T-helper 9 cell (primary cell): Measurements from ENCODE around the gene TERT.
"Not testable (repeated sequence)": the region's sequence is repeated elsewhere in the genome, so short reads cannot be mapped to it uniquely, and the experiment has no call there.

Source experiments
- DNase-seq: peaks from one replicate; pipeline ENCODE4 v3.0.0-alpha.2; 2020

The TERT gene

DNA sequence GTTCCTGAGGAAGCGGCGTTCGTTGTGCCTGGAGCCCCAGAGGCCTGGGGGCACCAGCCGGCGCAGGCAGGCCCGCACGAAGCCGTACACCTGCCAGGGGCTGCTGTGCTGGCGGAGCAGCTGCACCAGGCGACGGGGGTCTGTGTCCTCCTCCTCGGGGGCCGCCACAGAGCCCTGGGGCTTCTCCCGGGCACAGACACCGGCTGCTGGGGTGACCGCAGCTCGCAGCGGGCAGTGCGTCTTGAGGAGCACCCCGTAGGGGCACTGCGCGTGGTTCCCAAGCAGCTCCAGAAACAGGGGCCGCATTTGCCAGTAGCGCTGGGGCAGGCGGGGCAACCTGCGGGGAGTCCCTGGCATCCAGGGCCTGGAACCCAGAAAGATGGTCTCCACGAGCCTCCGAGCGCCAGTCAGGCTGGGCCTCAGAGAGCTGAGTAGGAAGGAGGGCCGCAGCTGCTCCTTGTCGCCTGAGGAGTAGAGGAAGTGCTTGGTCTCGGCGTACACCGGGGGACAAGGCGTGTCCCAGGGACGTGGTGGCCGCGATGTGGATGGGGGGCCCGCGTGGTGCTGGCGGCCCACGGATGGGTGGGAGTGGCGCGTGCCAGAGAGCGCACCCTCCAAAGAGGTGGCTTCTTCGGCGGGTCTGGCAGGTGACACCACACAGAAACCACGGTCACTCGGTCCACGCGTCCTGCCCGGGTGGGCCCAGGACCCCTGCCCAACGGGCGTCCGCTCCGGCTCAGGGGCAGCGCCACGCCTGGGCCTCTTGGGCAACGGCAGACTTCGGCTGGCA lies 1.3 kb downstream of the TERT start:
- DNase-seq, result no peak

DNA sequence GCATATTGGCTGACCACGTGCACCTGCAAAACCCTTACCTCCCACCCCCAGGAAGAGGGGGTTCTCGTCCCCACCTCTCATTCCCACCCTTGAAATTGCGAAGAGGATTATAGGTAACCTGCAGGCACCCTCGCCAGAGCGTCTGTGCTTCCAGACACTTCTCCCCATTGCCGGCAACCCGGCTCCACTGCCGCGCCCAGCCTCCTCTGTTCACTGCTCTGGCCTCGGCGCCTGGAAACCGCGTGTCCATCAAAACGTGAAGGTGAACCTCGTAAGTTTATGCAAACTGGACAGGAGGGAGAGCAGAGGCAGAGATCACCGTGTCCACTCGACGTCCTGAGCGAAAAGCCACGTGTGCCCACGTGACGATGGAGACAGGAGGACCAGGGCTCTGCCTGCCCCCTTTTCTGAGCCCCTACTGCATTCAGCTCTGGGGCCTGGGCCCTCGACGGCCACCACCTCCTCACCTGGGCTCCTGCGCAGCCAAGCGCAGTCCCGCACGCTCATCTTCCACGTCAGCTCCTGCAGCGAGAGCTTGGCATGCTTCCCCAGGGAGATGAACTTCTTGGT lies 1.9 kb downstream of the TERT start:
- no peak for DNase-seq

DNA sequence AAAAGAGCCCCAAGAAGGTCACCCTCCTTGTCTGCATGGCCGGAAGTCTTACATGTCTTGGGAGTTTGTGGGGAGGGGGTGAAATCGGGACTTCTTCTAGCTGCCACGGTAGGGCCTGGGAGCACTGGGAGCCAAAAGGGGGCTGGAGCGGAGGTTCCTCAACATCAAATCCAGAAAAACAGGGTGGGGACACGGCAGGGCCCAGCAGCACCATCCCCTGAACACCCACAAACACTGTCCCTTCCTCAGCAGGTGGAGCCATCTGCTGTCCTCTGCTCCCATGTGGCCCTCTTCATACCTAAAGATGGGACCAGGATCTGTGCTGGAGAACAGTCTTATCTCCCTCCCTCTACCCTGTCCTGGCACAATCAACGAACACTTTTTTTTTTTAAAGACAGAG lies 2.7 kb downstream of the TERT start:
- no peak for DNase-seq

DNA sequence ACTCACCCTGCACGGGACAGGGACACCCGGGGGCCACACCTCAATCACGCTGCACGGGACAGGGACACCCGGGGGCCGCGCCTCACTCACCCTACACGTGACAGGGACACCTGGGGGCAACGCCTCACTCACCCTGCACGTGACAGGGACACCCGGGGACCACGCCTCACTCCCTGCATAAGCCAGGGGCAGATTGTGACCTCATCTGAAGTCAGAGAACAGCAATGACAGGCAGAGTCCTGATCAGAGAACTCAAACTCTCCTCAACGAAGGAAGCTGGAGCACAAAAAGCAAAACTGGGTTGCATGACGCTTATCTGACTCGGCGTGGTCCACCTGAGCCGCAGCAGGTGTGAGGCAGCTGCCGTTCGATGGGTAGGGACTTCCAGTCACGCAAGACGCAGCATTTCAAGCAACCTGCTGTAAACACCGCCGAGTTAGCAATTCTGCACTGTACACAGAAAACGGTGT lies 3.2 kb downstream of the TERT start:
- DNase-seq, result no peak

DNA sequence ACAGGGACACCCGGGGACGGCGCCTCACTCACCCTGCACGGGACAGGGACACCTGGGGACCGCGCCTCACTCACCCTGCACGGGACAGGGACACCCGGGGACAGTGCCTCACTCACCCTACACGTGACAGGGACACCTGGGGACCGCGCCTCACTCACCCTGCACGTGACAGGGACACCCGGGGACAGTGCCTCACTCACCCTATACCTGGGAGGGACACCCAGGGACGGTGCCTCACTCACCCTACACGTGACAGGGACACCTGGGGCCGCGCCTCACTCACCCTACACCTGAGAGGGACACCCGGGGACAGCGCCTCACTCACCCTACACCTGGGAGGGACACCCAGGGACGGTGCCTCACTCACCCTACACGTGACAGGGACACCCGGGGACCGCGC lies 3.9 kb downstream of the TERT start:
- not testable (repeated sequence) for DNase-seq

DNA sequence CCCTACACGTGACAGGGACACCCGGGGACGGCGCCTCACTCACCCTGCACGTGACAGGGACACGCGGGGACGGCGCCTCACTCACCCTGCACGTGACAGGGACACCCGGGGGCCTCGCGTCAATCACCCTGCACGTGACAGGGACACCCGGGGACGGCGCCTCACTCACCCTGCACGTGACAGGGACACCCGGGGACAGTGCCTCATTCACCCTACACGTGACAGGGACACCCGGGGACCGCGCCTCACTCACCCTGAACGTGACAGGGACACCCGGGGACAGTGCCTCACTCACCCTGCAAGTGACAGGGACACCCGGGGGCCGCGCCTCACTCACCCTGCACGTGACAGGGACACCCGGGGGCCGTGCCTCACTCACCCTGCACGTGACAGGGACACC lies 5.3 kb downstream of the TERT start:
- DNase-seq, result not testable (repeated sequence)

DNA sequence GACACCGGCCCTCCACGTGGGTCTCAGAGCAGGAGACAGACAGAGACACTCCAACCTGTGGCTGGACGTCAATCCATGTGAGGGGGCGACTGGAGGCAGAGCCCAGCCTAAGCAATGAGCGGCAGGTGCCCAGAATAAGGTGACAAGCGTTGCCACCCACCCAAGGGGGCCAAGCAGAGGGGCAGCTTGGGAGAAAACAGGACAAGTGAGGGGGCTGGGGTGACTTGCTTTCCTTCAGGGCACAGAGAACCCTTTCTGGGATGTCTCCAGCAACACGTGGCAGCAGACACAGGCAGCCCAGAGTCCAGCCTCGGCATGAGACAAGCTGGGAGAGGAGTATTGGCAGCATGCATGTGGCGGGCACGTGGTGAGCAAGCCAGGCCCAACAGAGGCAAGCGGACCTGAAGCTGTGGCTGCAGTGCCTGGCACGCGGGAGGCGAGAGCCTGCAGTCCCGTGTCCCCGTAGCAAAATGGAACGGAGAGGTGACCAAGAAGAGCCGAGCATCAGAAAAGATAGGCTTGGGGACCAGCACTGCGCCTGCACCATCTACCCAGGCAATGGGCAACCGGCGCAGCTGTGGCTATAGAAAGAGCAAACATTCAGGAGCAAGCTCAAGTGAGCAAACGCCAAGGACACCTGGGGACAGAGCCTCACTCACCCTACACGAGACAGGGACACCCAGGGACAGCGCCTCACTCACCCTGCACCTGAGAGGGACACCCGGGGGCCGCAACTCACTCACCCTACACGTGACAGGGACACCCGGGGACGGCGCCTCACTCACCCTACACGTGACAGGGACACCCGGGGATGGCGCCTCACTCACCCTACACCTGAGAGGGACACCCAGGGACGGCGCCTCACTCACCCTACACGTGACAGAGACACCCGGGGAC lies 6.2 kb downstream of the TERT start:
- DNase-seq, result no peak

DNA sequence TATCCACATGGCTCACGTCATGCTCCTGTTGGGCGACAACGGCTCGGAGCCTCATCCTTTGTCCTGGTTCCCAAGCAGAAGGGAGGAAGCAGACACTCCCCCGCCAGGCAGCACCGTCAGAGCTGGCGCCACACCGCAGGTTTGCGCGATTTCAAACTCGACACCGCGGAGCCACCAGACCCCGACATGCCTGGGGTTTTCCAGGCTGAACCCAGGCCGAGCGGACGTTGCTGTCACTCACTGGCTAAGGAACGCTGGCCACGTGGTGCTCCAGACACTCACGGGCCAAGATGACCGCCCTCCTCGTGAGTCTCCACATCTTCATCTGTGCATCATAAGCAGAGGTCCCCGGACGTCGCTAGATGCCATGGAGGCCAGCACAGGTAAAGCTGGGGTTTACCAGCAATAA lies 9.0 kb downstream of the TERT start:
- no peak for DNase-seq

DNA sequence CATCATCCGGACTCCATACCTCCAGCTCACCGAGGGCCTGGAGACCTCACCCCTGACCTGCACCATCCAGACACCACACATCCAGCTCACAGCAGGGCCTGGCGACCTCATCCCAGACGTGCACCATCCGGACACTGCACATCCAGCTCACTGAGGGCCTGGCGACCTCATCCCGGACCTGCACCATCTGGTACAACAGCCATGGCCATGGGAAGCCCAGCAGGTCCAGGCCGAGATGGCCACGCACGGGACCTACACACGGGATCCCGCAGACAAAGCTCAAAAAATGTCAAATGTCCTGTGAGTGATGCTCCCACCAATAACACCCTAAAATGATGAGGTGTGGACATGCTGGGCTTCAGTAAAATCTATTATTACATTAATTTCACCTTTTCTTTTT lies 9.7 kb downstream of the TERT start:
- DNase-seq, result no peak

DNA sequence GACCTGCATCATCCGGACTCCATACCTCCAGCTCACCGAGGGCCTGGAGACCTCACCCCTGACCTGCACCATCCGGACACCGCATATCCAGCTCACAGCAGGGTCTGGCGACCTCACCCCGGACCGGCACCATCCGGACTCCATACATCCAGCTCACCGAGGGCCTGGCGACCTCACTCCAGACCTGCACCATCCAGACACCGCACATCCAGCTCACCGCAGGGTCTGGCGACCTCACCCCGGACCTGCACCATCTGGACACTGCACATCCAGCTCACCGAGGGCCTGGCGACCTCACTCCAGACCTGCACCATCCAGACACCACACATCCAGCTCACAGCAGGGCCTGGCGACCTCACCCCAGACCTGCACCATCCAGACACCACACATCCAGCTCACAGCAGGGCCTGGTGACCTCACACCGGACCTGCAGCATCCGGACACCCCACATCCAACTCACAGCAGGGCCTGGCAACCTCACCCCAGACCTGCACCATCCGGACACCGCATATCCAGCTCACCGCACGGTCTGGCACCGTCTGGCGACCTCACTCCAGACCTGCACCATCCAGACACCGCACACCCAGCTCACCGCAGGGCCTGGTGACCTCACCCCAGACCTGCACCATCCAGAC lies 10.4 kb downstream of the TERT start:
- DNase-seq, result not testable (repeated sequence)

DNA sequence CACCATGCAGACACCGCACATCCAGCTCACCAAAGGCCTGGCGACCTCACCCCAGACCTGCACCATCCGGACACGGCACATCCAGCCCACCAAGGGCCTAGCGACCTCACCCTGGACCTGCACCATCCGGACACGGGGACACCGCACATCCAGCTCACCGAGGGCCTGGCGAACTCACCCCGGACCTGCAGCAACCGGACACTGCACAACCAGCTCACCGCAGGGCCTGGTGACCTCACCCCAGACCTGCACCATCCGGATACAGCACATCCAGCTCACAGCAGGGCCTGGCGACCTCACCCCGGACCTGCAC lies 11.2 kb downstream of the TERT start:
- not testable (repeated sequence) for DNase-seq

DNA sequence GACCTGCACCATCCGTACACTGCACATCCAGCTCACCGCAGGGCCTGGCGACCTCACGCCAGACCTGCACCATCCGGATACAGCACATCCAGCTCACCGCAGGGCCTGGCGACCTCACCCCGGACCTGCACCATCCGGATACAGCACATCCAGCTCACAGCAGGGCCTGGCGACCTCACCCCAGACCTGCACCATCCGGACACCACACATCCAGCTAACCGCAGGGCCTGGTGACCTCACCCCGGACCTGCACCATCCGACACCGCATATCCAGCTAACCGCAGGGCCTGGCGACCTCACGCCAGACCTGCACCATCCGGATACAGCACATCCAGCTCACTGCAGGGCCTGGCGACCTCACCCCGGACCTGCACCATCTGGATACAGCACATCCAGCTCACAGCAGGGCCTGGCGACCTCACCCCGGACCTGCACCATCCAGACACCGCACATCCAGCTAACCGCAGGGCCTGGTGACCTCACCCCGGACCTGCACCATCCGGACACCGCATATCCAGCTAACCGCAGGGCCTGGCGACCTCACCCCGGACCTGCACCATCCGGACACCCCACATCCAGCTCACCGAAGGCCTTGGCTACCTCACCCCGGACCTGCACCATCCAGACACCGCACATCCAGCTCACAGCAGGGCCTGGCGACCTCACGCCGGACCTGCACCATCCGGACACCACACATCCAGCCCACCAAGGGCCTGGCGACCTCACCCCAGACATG lies 11.7 kb downstream of the TERT start:
- not testable (repeated sequence) for DNase-seq

DNA sequence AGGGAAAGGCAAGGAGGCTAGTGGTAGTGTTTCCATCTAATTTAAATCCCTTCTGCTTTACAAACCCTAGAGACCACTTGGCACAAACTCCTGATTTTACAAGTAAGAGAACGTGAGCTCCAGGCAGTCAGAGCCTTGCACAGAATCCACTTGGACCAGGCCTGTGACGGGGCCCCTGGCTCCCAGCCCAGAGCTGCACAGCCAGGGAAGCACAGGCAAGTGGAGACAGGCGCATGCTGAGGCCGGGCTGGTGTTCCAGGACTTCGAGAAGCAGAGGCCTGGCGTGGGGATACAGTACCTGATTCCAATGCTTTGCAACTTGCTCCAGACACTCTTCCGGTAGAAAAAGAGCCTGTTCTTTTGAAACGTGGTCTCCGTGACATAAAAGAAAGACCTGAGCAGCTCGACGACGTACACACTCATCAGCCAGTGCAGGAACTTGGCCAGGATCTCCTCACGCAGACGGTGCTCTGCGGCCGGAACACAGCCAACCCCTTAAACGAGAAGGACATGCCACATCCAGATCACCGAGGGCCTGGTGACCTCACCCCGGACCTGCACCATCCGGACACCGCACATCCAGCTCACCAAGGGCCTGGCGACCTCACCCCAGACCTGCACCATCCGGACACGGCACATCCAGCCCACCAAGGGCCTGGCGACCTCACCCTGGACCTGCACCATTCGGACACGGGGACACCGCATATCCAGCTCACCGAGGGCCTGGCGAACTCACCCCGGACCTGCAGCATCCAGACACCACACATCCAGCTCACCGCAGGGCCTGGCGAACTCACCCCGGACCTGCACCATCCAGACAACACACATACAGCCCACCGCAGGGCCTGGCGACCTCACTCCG lies 12.5 kb downstream of the TERT start:
- no peak for DNase-seq

DNA sequence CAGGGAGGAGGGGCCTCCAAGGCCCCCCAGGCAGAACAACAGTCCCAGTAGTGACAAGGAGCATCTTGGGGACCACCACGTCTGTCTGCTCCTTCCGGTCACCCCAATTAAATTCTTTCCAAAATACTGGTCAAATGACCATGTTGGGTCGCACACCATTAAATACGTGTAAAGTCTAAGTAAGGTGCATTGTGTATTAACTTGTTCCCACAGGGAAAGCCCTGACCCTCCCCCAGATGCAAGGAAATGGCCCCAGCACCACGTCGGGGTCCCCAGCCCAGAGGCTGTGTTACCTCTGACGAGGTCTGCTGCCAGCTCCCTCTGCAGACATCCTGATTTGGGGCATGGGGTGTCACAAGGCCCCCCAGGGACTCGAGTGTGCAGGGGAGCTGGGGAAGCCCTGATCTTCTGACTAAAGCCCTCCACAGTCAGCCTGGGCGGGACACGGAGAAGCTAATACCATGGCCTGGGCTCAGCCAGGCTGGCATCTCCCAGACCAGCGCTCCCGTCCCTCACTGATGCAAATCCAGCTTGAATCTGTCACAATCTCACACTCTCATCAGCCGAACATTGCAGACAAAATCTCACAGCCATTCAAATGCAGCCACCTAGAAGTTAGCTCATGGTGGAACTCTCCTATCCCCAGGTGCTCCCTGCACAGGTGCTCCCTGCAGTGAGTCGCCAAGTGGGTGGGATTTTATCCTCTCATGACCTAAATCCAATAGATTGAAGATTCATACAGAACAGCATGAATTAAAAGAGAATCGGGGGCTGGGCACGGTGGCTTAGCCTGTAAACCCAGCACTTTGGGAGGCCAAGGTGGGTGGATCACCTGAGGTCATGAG lies 13.6 kb downstream of the TERT start:
- DNase-seq, result no peak

DNA sequence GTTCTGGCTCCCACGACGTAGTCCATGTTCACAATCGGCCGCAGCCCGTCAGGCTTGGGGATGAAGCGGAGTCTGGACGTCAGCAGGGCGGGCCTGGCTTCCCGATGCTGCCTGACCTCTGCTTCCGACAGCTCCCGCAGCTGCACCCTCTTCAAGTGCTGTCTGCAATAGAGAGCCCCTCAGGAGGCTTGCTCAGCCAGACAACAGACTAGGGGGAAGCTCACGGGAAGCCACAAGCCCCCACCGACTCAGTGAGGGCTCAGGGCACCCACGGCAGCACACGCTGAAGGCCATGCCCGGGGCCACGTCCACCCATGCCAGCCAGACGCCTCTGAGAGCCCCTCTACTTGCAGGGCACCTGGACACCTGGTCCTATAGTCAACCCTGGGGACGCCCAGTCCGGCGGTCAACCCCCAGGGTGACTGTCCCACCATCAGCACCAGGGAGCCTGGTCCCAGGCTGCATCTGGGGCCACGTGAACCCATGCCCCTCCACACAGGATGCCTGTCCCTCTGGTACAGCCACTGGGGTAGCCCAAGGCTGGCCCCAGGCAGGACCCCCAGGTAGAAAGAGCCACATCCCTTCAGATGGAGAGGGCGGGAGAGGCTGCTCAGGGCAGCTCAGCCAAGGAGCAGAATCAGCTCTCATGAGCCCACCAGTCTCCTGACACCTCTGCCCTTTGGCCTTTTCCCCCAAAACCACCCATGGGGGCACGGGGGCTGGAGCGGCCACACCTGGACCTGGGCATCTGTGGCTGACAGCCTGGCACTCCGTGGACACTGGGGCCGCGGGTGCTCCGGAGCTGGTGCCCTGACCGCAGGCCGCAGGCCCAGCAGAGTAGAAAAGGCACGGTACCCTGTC lies 14.5 kb downstream of the TERT start:
- no peak for DNase-seq

DNA sequence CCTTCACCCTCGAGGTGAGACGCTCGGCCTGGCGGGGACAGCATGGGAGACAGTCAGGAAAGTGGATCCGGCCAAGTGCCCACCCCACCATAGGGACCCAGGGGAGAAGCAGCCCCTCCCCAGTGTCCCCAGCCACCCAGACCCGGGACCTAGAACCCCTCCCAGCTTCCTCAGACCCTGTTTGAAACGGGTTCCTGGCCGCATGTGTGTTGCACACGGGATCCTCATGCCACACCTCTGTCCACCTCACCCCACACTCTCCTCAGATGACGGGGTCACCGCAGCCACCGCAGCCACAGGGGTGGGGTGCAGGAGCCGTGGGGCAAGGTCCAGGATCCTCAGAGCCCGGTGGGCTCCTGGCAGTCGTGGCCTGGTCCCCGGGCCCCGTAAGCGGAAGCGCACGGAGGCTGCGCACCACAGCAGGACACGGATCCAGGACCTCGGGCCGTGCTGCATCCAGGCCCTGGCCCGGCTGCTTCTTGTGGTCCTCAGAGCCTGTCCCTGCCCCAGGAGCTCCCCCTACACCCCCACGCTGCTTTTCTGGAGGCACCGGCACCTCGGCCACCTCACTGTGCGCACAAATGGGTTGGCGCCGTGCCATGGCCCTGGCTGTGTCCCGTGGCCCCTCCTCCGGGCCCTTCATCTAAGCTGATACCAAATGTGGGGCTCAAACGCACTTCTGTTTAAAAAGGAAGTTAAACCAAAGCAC lies 15.3 kb downstream of the TERT start:
- no peak for DNase-seq

DNA sequence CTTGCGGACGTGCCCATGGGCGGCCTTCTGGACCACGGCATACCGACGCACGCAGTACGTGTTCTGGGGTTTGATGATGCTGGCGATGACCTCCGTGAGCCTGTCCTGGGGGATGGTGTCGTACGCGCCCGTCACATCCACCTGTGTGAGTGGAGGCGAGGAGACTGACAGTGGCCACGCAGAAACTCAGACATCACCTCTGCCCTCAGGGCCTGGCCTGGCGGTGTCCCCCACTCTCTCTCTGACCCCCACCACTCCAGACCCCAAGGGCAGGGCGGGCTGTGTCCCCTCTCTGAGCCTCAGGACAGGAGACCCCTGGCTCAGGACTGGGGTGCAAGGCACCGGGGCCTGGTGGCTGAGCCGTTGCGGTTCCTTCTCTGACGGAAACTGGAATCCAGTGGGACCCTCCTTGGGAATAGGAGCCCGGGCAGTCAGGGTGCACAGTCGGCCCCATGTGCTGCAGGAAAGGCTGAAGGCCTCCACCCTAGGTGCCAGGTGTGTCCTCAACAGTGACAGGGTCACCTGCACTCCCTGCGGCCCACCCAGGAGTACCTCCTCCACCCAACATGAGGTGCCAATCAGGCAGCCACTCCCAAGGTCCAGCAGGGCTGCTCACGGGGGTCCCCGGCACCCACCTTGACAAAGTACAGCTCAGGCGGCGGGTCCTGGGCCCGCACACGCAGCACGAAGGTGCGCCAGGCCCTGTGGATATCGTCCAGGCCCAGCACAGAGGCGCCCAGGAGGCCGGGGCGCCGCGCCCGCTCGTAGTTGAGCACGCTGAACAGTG lies 16.0 kb downstream of the TERT start:
- no peak for DNase-seq

DNA sequence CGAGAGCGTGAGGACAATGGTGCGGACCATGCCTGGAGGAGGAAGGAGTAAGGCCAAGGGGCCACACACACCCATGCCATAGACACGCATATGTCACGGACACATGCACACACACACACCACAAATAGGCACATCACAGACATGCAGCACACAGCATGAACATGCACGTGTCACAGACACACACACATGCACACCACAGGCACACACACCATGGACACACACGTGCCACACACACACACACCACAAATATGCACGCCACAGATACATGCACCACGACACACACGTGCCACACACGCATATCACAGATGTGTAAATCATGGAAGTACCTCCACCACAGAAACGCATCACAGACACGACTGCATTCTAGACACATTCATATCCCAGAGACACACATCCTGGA lies 16.7 kb downstream of the TERT start:
- DNase-seq, result no peak
